ENCODE measurements around the gene POU3F2.

Gene POU3F2

GRCh38 chr6:98831057-98831958 lies 3.1 kb upstream of the POU3F2 start:
- no peak for DNase-seq

- no peak for DNase-seq
These were observed 2.5 kb upstream of the POU3F2 start for GRCh38 chr6:98831959-98832283.

- DNase-seq, result no peak
These were observed 1.9 kb upstream of the POU3F2 start for GRCh38 chr6:98832284-98833056.

DNA sequence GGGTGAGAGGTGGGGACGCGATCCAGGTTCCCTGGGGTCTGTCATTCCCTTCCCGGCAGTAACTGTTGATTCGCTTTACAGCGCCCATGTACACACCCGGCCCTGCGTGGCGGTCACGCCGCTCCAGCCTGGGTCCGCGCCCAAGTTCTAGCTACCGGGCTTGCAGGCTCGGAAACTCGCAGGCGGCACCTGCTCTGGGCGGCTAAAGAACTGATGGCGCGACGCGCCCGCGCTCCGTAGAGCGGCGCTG lies 1.4 kb upstream of the POU3F2 start:
- DNase-seq, result no peak

DNA sequence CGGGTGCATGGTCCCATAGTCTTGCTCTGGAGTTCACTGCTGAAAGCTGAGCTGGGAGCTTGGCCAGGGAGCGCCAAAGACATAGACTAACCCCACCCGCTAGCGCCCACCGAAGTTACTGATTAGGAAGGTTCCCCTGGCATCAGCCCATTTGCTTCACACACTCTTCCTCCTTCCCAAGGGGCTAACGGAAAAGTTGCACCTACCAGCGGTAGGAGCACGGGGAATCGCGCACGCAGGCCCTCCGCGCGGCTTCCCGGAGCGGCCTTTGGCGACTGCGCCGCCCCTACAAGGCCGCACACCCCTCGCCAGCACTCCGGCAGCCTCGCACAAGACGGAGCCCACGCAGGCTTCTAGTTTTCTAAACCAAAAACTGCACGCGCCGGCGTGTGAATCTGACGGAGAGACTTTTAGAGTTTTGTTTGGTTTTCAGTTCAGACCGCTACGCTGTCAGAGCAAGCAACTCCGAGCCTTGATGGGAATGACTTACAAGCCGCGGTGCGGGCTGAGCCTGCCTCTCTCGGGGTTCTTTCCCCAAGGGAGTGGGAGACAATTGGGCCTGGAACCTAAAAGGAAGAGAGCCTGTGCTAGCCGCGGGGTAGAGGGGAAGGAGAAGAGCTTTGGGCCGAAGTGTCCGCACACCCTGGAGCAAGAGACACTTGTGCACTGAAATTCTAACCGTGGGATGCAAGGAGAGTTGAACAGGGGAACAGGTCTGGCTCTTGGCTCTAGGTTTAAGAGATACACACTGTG lies 891 bp upstream of the POU3F2 start:
- no peak for DNase-seq

DNA sequence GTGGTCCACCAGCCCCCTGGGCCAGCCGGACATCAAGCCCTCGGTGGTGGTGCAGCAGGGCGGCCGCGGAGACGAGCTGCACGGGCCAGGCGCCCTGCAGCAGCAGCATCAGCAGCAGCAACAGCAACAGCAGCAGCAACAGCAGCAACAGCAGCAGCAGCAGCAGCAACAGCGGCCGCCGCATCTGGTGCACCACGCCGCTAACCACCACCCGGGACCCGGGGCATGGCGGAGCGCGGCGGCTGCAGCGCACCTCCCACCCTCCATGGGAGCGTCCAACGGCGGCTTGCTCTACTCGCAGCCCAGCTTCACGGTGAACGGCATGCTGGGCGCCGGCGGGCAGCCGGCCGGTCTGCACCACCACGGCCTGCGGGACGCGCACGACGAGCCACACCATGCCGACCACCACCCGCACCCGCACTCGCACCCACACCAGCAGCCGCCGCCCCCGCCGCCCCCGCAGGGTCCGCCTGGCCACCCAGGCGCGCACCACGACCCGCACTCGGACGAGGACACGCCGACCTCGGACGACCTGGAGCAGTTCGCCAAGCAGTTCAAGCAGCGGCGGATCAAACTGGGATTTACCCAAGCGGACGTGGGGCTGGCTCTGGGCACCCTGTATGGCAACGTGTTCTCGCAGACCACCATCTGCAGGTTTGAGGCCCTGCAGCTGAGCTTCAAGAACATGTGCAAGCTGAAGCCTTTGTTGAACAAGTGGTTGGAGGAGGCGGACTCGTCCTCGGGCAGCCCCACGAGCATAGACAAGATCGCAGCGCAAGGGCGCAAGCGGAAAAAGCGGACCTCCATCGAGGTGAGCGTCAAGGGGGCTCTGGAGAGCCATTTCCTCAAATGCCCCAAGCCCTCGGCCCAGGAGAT lies 1.0 kb downstream of the POU3F2 start:
- DNase-seq, result no peak

DNA sequence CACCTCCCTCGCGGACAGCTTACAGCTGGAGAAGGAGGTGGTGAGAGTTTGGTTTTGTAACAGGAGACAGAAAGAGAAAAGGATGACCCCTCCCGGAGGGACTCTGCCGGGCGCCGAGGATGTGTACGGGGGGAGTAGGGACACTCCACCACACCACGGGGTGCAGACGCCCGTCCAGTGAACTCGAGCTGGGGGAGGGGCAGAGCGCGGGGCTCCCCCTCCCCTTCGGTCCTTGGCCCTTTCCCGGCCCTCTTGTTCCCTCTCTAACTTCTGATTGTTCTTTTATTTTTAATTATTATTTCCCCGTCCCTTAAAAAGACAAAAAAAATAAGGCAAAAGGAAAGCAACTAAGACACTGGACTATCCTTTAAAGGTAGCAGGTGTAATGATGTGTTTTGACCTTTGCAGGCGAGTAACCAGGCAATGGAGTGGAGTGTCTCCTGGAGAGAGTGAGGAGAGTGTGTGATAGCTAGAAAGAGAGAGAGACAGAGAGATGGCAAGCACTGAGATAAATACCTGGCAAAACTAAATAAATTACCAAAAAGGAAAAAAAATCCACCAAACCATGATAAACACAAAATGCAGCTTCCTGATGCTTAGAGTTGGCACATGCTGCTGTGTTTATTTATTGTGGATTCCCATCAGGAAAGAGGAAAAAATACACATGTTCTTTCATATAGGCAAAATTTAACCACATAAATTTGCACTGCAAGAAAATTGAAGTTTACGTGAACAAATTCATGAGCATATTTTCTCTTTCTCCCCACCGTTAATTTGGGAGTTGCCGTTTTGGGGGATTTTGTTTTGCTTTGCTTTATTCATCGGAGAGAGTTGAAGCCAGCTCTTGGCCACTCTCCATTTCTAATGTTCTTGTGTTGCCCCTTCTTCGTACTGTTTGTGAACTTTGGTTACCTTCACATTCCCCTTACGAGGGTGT lies 1.9 kb downstream of the POU3F2 start:
- DNase-seq, result no peak

DNA sequence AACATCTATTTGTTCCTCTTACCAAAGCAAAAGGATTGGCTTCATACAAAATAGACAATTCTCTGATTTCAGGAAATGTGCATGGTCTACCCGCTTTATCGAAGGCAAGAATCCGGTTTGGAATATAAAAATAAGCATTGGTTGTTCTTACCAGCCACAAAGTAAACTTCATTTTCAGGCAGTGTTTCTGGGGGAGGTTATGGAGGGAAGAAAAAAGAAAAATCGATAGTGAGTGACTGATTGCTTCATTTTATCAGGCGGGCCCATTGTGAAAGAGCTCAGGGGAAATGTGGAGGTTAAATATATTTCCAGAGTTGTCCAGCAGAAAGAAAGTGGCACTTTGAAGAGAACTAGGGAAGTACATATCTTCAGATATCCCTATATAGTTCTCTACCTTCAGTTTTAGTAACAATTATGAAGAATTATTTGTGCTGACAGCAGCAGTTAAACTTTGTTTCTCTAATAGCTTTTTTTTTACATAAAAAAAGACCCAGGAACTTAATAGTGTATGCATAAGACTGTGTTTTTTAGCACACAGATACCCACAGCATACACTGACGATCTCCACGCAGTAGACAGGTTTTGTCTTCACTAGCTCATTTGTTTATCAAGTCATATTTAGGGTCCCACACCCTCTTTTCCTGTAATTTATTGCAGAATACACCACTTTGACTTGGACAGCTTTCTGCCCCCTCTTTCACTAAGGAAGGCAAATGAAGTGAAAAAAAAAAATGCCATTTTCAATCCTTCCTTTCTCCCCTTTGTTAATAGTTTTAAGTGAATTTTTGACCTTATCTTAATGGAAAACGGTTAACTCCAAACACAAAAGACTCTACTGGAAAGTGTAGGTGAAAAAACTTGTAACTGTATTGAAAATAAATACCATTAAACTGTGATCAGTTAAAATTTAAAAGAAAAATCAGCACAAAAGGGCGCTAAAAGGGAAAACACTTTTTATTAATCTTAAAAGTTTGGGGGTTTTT lies 2.9 kb downstream of the POU3F2 start:
- DNase-seq, result no peak

DNA sequence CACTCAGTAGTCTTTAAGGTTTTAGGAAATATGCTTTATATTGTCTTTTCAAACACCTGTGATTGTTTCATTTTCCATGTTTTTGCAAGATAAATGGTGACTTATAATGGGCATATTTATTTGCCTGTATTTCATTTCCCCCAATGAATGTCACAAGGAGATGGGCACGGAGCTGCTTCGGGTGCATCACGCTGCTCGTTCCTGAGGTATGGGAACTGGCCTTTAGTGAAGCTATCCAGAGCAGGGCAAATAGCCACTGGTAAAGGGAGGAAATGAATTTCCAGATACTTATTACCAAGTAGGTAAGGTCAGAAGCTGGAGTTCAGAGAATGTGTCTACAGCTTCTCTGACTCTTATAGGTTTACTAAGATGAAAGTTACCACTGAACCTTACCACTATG lies 3.7 kb downstream of the POU3F2 start:
- DNase-seq, result no peak

DNA sequence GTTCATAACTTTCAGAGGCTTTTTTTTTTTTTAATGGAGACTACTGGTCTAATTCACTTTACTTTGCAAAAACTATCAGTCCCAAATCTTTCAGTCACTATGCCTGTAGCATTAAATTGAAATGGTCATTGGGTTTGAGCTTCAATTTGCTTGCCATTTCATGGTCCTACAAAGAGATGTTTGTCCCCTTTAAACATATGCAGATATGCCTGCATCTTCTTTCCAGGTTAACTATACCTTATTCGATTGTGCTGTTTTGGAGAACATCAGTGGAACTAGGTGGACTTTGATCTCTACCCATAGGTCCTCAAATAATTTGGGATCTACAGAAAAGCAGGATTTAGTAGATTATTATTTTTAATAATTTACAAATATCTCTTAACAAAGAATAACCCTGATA lies 4.6 kb downstream of the POU3F2 start:
- DNase-seq, result no peak

DNA sequence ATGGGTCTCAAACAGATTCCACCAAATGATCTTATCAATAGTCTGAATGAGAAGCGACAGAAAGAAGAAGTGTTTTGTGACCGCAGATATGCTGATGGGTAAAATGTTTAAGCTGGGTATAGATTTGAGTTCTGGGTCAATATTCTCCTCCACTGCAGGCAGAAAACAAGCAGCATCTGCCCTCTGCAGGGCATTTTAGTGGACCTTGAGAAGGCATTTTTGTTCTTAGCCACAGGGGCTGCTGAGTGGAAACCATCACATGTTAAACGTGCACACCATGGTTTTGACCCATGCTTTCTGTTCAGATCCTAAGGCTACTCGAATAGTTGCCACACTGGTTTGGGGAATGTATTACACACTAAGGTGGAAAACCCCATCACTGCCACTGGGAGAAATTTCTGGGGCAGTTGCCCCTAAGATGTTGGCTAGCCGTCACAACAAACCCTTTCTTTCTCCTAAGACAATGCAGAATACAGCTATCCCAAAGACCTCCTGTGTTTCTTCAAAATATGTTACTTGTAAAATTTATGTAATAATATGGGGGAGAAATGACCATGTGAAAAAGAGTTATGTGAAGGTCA lies 5.5 kb downstream of the POU3F2 start:
- no peak for DNase-seq

DNA sequence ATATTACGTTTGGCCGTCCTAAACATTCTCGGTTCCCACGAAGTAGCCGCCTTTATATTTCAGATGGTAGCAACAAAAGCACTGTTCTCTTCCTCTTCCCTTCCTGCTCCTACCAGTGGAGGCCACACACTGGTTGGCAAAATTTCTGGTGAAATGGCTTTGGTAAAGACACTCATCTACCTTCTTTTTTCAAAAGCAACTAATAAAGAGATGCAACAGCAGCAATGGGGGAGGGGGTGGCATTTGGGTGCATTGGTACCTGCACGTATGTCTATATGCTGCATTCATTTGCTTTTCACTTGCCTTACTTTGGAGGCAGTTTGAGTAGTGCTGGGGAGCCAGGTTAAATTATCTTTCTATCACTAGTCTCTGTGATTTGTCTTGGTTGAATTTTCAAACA lies 6.0 kb downstream of the POU3F2 start:
- no peak for DNase-seq

- DNase-seq, result no peak
These were observed 6.7 kb downstream of the POU3F2 start for GRCh38 chr6:98840996-98841513.

GRCh38 chr6:98841621-98842341 lies 7.4 kb downstream of the POU3F2 start:
- DNase-seq, result no peak

- DNase-seq, result no peak
These were observed 8.2 kb downstream of the POU3F2 start for GRCh38 chr6:98842342-98843180.

DNA sequence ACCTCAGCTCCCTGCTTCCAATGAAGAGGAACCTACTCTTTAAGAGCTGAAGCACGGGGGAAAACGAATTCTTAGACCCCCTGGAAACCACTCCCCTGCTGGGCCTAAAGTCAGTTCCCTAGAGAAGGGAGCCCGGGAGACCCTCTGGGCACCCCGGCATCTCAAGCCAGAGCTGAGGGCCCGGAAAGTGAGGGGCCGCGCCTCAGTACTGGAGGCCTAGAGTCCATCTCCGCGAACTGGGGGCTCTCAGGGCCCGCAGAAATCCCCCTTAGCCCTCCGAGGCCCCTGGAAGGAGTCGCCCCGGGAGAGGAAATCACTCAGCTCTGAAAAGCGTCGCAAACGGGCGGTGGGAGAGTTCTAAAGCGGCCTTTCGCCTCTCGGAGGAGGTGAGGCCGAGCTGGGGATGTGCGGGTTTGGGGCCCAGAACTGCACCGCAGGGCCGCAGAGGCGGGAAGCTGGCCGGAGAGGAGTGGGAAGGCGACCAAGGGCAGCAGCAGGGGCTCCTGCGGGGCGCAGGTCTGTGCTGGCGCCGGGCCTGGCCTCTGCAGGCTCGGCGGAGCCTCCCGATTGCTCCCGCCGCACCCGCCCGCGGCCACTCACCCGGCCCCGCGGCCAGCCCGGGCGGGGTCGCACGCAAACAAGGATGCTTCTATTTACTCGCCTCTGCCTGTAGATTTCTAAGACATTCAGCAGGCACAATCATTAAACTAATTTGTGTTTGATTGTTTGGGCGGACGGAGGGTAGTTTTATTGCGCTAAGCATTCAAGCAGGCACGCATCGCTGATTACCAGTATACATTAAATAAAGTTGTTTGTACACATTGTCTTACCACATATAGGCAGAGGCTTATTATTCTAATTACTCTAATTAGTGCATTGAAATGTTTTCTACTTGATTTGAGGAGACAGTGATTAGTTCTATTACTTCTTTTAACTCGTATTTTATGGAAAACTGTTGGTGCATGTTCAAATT lies 9.2 kb downstream of the POU3F2 start:
- DNase-seq, result no peak
